ENCODE data around the gene GRIA2.
A peak's percentile ranks its signal among the peaks of the same experiment; 100 is the strongest.
"Not testable (repeated sequence)": the region's sequence is repeated elsewhere in the genome, so short reads cannot be mapped to it uniquely, and the experiment has no call there.

GRIA2 gene

GRCh38 chr4:157220371-157220881 is at the start of gene GRIA2:
GRIA2 (plus strand) TSS chr4:157220728; CDS start chr4:157221043, 315 bp downstream.
- peak; percentile 51 for DNase-seq

DNA sequence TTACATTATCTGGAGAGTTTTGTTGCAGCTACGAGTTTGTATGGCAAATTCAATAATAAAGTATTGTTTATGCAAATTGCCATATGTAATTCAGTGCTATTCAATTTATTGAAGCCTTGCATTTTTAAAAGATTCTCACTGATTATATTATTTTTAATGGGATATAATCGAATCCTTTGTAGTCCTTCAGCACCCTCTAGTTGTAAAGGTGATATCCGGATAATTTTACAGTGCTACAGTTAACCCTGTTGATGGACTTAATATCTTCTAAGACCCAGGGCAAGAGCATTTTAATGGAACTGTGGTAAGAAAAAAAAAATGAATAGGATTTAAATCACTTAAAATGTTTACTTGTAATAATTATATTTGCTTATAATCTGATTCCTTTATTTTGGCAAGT is 48.5 kb upstream of the GRIA2 start:
- DNase-seq = no peak

GRCh38 chr4:157180268-157180667 is 40.3 kb upstream of the GRIA2 start:
- DNase-seq = not testable (repeated sequence)

DNA sequence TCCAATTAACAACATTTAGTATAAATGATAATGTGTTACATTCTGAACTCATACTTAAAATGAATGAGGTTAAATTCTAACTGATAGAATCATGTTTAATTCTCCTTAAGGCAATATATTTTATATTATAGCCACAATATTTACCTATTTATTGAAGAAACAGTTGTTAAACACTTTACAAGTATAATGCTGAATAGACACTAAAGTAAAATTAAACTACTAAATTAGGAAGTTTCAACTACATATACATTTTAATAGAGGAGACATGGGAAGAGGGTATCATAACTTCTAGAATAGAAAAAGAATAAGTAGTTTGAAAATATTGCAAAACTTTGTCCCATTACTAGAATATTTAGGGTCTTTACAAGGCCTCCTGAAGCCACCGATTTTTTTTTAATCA is 36.2 kb upstream of the GRIA2 start:
- DNase-seq = no peak

DNA sequence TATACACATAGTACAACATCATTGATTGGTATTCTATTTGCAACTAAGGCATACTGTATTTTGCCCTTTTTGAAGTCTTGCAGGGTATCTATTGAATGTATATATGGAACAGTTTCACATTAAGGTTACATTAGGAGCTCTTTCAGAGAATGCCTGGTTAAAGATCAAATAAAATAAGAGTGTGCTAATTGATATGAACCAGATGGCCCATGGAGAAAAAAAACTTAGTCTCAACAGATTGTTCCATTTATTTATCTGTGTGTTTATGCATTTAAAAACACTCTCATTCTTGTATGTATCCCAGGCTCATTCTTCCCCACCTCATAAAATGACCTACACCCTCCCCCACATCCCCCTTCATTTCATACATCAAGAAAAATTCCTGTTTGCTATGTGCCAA is 35.2 kb upstream of the GRIA2 start:
- DNase-seq = no peak

GRCh38 chr4:157195374-157195773 is 25.2 kb upstream of the GRIA2 start:
- DNase-seq = no peak

GRCh38 chr4:157196046-157196445 is 24.5 kb upstream of the GRIA2 start:
- DNase-seq = no peak

DNA sequence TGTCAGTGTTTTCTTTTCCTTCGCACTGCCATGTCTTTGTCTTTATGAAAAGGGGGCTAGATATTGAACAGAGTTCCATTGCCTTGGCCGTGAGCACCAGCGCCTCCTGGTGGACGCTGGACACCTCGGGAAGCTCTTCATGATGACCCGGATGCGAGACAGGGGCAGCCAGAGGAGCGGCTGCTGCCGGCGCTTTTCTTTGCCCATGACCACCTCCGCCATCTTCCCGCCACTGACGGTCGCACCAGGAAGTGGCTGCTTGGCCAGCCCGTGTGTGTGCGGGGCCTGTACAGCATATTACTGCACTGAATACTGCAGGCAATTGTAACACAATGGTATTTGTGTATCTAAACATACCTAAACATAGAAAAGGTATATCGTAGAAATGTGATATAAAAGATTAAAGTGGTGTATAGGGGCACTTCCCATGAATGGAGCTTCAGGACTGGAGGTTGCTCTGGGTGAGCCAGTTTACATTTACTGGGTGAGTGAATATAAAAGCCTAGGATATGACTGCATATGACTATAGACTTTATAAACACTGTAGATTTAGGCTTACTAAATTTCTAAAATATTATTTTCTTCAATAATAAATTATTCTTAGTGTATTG is 15.8 kb upstream of the GRIA2 start:
- no peak for DNase-seq

DNA sequence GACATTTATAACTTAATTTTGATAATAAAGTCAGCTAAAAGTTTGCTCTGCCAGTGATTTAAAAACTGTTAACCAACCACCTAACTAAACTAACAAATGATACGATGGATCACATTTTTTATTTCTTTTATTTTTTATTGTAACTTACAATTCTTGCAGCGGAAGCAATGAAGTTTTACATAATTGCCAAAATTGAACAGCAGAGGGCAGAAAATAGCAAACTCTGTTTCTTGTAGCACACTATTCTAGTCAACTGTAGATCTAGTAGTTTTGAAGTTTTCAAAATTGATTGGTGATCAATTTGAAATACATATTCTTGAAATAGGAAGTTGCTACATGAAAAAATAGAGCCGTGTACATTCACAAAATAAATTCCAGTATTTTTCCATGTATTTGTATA is 2.8 kb upstream of the GRIA2 start:
- no peak for DNase-seq

DNA sequence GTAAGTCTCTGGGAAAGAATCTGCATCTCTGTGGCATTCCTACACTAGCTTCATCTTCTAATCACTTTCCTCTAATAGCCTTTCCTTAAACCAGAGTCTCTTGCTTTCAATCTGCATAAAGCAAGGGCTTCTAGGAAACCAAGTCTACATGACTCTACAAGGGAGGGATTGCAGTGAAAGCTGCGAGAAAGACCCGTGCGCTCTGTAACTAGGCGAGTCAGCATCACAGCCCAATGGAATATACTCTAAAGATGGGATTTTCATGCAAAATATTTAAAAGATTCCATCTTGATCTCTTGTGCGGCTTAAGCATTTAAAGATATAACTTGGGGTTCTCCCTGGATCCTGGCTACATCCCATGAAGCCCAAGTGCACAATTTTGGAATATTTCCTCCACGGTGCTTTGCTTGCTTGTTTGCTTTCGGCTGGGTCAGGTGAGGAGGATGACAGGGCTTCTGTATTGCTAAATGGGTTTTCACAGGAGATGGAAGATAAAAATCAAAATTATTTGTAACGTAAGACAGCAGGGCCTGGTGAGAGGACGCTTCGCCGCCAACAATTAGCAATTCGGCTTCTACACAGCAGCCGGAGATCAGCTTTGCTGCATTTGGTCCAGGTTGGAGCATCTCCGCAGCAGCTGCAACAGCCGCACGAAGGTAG is 687 bp upstream of the GRIA2 start:
- no peak for DNase-seq

DNA sequence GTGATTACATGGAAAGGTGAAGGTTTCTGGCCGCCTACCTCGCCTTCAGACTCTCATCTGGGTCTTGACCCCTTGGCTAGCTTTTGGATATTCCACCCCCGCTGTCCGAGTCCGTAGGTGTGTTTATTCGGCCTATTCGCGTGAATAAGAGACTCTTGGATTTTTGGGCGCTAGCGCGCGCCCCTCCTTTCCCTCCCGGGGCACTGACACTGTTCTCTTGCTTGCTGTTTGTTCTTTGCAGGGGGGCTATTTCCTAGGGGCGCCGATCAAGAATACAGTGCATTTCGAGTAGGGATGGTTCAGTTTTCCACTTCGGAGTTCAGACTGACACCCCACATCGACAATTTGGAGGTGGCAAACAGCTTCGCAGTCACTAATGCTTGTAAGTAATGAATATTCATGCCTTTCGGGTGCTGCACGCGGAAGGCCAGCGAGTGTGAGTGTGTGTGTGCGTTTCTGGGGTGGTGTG is 932 bp downstream of the GRIA2 start:
- no peak for DNase-seq

GRCh38 chr4:157221895-157222770 is 1.6 kb downstream of the GRIA2 start:
- DNase-seq = peak; percentile 68

DNA sequence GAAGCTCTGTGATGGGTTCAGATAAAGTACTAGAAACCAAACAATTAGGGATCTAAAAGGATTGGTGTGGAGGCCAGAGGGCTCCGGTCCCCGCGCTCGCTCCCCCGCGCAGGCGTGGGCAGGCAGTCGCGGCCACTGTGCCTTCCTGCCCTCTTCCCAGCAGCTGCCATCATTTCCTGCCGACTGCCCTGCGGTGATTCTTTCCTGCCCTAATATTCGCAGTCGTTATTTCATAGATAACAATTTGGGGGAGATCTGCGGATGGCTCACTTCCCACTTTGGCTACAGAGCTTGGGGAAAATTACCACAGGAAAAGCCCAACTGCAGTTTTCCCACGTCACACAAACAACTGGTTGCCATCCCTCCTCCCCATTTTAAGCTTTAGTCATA is 2.2 kb downstream of the GRIA2 start:
- no peak for DNase-seq

DNA sequence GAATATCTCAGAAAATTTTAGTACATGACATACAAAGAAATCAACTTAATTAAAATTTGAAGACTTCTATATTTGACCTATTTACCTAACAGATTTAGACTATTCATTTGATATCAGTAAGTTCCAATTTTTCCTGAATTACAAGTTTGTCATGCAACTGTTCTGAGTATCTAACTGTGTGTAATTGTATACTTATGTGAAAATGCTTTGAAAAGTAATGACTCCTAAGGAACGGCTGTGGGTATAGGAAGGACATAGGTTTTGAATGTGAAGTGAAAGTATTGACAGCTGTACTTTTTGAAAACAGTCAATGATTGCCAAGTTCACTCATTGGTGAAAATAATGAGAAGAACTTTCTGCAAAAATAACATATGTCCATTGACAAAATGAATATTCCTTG is 2.9 kb downstream of the GRIA2 start:
- no peak for DNase-seq

DNA sequence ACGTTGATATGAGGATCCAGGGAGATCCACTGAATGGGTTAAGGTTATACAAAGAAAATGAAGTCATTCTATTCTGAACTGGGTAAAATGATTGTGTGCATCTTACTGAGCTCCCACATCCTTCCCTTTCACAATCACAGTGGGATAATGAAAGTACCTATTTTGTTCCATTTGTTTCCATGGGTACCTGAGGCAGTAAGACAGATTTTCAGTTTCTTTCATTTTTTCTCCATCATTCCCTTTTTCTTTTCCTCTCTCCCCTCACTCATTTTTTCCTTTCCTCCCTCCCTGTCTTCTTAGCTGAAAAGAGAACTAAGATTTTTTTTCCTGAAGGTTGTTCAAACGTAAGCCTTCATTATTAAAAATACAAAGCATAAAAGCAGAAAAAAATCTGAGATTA is 4.6 kb downstream of the GRIA2 start:
- no peak for DNase-seq

GRCh38 chr4:157226035-157226434 is 5.5 kb downstream of the GRIA2 start:
- no peak for DNase-seq

- DNase-seq = no peak
Observed at GRCh38 chr4:157226601-157227000, 6.1 kb downstream of the GRIA2 start.

DNA sequence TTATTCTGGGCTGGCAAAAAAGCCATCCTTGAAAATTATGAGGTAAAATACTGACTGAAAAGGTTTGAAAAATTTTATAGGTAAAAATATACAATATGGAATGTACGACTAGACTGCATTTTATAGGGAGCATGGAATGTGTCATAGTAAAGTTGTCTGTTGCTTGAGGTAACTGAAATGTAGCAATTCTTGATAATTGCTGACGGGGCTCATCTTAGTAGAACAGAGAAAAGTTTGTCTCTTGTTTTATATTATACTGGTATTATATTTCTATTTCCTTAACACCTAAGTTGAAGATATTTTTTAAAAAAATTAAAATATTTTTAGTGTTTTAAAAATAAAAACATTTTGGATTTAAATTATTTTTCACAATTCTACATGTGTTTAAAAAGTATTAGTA is 11.0 kb downstream of the GRIA2 start:
- DNase-seq = no peak

GRCh38 chr4:157242871-157243270 is 22.3 kb downstream of the GRIA2 start:
- no peak for DNase-seq

DNA sequence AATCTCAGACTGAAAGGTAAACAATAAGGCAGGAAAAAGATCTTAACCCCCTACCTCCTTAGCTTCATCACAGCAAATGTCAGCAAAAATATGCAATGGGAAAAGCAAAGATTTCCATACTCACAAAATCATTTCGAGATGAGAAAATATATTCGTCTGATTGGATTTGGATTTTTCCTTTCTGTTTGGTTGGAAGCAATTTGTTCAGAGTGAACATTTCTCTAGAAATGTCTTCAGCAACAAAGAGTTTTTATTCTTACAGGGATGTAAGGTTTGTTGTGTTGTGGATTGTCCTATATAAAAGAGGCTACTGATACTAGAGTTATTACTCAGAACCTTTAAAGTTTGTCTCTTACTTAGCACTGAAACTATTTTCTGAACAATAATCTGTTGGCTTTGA is 23.8 kb downstream of the GRIA2 start:
- DNase-seq = no peak

GRCh38 chr4:157245351-157245750 is 24.8 kb downstream of the GRIA2 start:
- no peak for DNase-seq

DNA sequence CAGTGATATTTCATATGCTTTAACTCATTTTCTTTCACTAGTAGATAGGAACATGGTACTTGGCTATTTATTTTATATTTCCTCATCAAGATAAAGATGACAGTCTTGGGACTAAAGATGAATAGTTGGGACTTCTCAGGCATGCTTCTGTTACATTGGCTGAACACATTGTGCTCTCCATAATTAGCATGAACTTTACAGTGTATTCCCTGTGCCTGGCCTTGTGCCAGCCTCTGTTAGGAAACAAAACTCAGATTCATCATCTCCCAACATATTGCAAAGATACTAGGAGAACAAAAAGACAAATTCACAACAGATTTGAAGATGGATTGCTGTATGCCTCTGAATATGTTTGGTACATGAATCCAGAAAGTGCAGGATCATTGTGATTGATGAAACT is 26.4 kb downstream of the GRIA2 start:
- no peak for DNase-seq

DNA sequence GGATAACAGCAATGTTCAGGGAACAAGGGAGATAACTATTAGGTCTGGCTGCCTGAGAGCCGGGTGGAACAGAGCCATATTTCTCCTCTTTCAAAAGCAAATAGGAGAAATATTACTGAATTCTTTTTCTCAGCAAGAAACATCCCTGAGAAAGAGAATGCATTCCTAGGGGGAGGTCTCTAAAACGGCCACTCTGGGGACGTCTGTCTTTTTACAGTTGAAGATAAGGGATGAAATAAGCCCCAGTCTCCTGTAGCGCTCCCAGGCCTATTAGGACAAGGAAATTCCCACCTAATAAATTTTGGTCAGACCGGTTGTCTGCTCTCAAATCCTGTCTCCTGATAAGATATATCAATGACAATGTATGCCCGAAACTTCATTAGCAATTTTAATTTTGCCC is 37.6 kb downstream of the GRIA2 start:
- DNase-seq = not testable (repeated sequence)

GRCh38 chr4:157265281-157265680 is 44.8 kb downstream of the GRIA2 start:
- peak; percentile 69 for DNase-seq

Measured in NCI-H2171 (cell line).